GM18868 (cell line): ENCODE data around the gene ABCB4.
"Not testable (repeated sequence)": the region's sequence is repeated elsewhere in the genome, so short reads cannot be mapped to it uniquely, and the experiment has no call there.

Experiments used
- ATAC-seq: cut with Tn5 transposase; IDR thresholded peaks from one replicate; pipeline ENCODE4 v1.9.1; 2021; ENCODE audit warnings: mild to moderate bottlenecking, moderate library complexity; ENCODE audit not compliant: unreplicated experiment

The ABCB4 gene

DNA sequence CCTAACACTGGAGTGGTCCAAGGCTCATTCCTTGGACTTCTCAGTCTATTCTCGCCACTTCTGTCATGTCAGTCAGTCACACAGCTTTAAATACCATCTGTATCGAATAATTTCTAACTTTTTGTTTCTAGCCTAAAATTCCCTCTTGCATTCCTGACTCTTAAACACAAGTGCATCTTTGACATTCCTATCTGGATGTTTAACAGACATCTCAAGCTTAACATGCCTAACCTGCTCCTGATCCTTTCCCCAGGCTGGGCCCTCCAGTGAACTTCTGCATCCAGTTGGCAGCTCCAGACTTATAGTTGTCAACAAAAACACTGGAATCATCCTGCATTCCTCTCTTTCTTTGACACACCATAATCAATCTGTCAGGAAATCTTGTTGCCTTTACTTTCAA is 4.5 kb upstream of the ABCB4 start:
- ATAC-seq = no peak

DNA sequence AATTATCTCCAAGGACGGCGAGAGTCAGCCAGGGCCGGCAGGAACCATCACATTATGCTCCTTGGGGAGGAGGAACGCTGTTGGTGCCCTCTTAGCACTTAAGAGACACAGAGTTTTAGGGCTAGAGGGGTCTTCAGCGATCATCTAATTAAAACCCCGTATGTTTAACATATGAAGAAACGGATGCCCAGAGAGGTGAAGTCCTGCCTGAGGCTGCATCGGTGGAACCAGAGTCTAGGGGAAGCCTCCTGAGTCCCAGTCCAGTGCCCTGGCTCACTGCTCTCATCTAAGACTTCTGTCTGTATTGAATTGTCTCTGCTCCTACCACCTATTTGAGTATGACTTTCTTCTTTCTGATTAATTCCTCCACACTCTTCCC is 688 bp upstream of the ABCB4 start:
- ATAC-seq = no peak

GRCh38 chr7:87474533-87475358 is 734 bp downstream of the ABCB4 start:
- ATAC-seq = peak; percentile 83

GRCh38 chr7:87473986-87474385 is 1.5 kb downstream of the ABCB4 start:
- peak; percentile 1 for ATAC-seq

GRCh38 chr7:87473192-87473591 is 2.3 kb downstream of the ABCB4 start:
- ATAC-seq = no peak

- ATAC-seq = no peak
These were observed 4.0 kb downstream of the ABCB4 start for GRCh38 chr7:87471473-87471872.

- not testable (repeated sequence) for ATAC-seq
These were observed 6.3 kb downstream of the ABCB4 start for GRCh38 chr7:87469204-87469603.

DNA sequence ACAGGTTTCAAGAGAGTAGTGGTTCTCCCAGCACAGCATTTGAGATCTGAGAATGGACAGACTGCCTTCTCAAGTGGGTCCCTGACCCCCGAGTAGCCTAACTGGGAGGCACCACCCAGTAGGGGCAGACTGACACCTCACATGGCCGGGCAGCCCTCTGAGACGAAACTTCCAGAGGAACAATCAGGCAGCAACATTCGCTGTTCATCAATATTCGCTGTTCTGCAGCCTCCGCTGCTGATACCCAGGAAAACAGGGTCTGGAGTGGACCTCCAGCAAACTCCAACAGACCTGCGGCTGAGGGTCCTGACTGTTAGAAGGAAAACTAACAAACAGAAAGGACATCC is 10.0 kb downstream of the ABCB4 start:
- ATAC-seq = not testable (repeated sequence)

DNA sequence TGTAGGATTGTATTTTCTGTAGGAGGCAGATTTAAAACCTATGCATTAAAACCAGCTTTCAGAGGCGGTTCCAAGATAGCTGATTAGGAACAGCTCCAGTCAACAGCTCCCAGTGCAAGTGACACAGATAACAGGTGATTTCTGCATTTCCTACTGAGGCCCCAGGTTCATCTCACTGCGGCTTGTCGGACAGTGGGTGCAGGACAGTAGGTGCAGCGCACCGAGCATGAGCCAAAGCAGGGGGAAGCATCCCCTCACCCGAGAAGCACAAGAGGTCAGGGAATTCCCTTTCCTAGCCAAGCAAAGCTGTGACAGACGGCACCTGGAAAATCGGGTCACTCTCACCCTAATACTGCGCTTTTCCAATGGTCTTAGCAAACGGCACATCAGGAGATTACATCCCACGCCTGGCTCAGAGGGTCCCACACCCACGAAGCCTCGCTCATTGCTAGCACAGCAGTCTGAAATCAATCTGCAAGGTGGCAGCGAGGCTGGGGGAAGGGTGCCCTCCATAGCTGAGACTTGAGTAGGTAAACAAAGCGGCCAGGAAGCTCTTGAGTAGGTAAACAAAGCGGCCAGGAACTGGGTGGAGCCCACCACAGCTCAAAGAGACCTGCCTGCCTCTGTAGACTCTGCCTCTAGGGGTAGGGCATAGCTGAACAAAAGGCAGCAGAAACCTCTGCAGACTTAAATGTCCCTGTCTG is 10.5 kb downstream of the ABCB4 start:
- not testable (repeated sequence) for ATAC-seq

DNA sequence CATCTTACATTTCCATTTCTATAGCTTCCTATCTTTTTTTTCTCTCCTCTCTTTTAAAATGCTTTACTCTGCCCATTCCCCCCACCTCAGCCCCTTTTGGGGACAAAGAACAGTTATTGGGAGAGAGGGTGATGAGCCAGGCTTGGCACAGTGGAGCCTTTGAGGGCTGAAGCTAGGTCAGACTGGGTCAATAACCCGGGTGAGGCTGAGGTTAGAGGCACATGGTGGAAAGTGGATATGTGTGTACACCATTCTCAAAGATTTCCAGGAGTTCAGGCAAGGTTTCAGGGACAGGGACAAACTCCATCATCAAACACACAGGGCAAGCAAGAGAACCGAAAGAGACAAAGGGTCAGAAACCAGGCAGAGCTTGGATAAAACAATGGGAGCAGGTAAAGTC is 11.5 kb downstream of the ABCB4 start:
- ATAC-seq = no peak

DNA sequence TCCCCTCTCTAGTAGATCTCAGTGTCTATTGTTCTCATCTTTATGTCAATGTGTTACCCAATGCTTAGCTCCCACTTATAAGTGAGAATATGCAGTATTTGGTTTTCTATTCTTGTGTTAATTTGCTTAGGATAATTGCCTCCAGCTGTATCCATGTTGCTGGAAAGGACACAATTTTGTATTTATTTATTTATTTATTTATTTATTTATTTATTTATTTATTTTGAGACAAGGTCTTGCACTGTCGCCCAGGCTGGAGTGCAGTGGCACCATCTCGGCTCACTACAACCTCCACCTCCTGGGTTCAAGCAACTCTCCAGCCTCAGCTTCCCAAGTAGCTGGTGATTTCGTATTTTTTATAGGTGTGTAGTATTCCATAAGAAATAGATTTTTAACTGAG is 15.0 kb downstream of the ABCB4 start:
- ATAC-seq = not testable (repeated sequence)

- no peak for ATAC-seq
These were observed 15.5 kb downstream of the ABCB4 start for GRCh38 chr7:87459941-87460340.

- ATAC-seq = no peak
These were observed 17.3 kb downstream of the ABCB4 start for GRCh38 chr7:87458148-87458547.

DNA sequence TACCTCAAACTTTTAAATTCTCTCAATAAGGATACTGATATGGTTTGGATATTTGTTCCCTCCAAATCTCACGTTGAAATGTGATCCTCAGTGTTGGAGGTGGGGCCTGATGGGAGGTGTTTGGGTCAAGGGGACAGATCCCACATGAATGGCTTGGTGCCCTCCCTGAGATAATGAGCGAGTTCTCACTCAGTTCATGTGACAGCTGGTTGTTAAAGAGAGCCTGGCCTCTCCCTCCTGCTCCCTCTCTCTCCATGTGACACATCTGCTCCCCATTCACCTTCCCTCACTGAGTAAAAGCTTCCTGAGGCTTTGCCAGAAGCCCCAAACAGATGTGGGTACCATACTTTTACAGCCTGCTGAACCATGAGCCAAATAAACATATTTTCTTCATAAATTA is 19.2 kb downstream of the ABCB4 start:
- no peak for ATAC-seq

GRCh38 chr7:87452279-87452678 is 23.2 kb downstream of the ABCB4 start:
- no peak for ATAC-seq

GRCh38 chr7:87451187-87451586 is 24.3 kb downstream of the ABCB4 start:
- ATAC-seq = no peak

DNA sequence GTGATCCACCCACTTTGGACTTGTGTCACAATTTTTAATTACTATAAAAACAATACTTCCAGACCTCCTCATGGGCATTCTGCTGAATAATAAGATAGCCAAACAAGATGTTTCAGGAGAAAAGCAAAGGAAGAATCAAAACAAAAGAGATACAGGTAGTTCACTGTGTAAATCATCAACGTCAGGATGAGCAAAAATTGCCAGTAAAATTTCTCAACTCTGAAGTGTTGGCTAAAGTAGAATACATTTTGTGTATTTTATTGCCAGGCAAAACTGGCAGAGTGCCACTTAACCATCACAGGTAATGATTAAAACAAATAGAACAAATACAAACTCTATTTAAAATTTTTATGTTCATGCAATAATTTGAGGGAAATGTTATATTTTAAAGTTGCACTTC is 24.8 kb downstream of the ABCB4 start:
- ATAC-seq = no peak

DNA sequence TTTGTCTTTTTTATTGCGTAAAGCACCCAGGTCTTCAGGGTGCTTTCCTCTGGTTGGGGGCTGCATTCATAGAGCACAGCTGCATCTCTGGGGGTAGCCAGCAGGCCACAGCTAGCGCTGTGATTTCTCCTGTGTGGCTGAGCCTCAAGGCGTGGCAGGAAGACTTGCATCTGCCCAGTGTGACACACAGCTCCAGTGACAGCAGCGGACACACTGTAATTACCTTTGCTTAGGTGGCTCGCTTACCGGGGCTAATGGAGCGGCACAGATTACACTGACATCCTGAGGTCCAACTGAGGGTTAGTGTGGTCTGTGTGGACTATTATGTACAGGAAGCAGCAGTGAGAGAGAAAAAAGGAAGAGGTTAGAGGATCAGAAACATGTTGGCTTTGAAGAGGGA is 27.1 kb downstream of the ABCB4 start:
- ATAC-seq = no peak

GRCh38 chr7:87447116-87447635 is 28.3 kb downstream of the ABCB4 start:
- no peak for ATAC-seq

GRCh38 chr7:87445897-87446296 is 29.6 kb downstream of the ABCB4 start:
- peak; percentile 95 for ATAC-seq

DNA sequence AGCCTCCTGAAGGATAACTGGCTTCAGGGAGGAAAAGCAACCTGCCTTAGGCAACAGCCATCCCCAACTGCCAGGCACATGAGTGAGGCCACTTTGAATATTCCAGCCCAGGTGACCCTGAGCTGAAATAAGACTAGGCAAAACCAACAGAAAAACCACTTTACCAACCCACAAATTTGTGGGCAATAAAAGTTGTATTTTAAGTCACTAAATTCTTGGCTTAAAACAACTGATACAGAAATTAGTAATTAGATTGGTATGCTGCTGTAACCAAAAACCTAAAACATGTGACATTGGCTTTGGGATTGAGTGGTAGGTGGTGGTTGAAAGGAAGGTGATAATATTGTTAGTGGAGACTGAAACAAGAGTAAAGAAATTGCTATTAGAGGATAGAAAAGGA is 39.9 kb downstream of the ABCB4 start:
- no peak for ATAC-seq

- ATAC-seq = no peak
These were observed 42.9 kb downstream of the ABCB4 start for GRCh38 chr7:87432536-87432935.
